Tibial nerve (tissue), 4 donors: Measurements from ENCODE around the gene OSBPL10. TPM values are rescaled to one million over a fixed set of nuclear protein-coding genes. Genes with fewer than 3 reads are reported as not detected.

Experiments used
- DNase-seq, 2 donors: peaks; one replicate each; pipeline ENCODE4 v3.0.0-alpha.2; 2019; ENCODE audit warnings: low spot score in 2 of 2
- H3K27ac ChIP-seq, 4 donors: fragments of 200-600 bp; sonication (generic) in 3 of 4; one replicate each; pipeline ENCODE4 v1.5.1; 2017 to 2019; ENCODE audit warnings: mild to moderate bottlenecking in 1 of 4
- H3K27me3 ChIP-seq, 2 donors: fragments of 200-600 bp; sonication (generic) in 1 of 2; one replicate each; pipeline versions ENCODE4 v1.5.1 to v1.6.0; 2017 to 2019
- H3K36me3 ChIP-seq, 3 donors: fragments of 200-600 bp; sonication (generic); one replicate each; pipeline ENCODE4 v1.5.1; 2018 to 2019
- H3K4me1 ChIP-seq, 4 donors: fragments of 200-600 bp; sonication (generic) in 3 of 4; one replicate each; pipeline ENCODE4 v1.5.1; 2017 to 2019
- H3K4me3 ChIP-seq, 4 donors: fragments of 200-600 bp; sonication (generic) in 3 of 4; one replicate each; pipeline ENCODE4 v1.5.1; 2017 to 2019; ENCODE audit warnings: mild to moderate bottlenecking in 1 of 4, moderate library complexity in 1 of 4
- H3K9me3 ChIP-seq, 4 donors: fragments of 200-600 bp; sonication (generic) in 3 of 4; one replicate each; pipeline ENCODE4 v1.5.1; 2017 to 2019
- EP300 ChIP-seq, 2 donors: sonication (generic); formaldehyde crosslinking; IDR thresholded peaks; one replicate each; pipeline ENCODE4 v1.6.1; 2017; ENCODE audit warnings: antibody characterized with exemption in 2 of 2, mild to moderate bottlenecking in 1 of 2
- POLR2A ChIP-seq, 2 donors: fragments of 450-650 bp; IDR thresholded peaks; one replicate each; pipeline ENCODE4 v1.6.1; 2017; ENCODE audit warnings: antibody characterized with exemption in 2 of 2, mild to moderate bottlenecking in 2 of 2, moderate library complexity in 2 of 2
- WGBS, 2 donors: methylation state at CpG; one replicate each; pipeline ENCODE4 v1.1.5; 2018; 5-methylcytosine and 5-hydroxymethylcytosine counted together
- total RNA-seq, 4 donors: library from RNA; depleted of rRNA; stranded (reverse); fragments of >200 nt; gene quantifications; one replicate each; pipeline ENCODE4 v1.1.0, GENCODE V29; 2016
- TF ChIP-seq, protein P1 (sequence below), 5 experiments: fragments of 200-600 bp in 3 of 5; fragments of 450-650 bp in 2 of 5; sonication (generic) in 3 of 5; IDR thresholded peaks; one replicate each; pipeline ENCODE4 v1.5.1; 2016 to 2019; ENCODE audit warnings: antibody characterized with exemption in 5 of 5, mild to moderate bottlenecking in 3 of 5, moderate library complexity in 2 of 5

Gene OSBPL10
- total RNA-seq, 4 donors from 2014 or later, result 45.0 to 79.2 (median 60.4) TPM

GRCh38 chr3:31917303-31918005, 63.6 kb downstream of the OSBPL10 start:
- 47 to 50% methylated on average over 3 of the region's 3 CpGs for WGBS, 2 donors
- Histone ChIP-seq H3K4me3 (peak overlapping the region in 1 of 4 donors; percentile 13), H3K27ac (peak overlapping the region in 2 of 4 donors; percentile 5 to 58), H3K9me3 (peaks cover 0 to 20% (median 3%) of the 10 kb centered on the region in 4 donors), H3K36me3 (no peaks in the 10 kb centered on the region), H3K27me3 (no peaks in the 10 kb centered on the region), H3K4me1 (peaks cover 0 to 12% (median 6%) of the 10 kb centered on the region in 4 donors)
- DNase-seq, result no peak
- TF ChIP-seq EP300 (IDR thresholded peaks at IDR 0.05) (no peak), POLR2A (IDR thresholded peaks at IDR 0.05) (no peak)
- TF ChIP-seq, protein P1, sequence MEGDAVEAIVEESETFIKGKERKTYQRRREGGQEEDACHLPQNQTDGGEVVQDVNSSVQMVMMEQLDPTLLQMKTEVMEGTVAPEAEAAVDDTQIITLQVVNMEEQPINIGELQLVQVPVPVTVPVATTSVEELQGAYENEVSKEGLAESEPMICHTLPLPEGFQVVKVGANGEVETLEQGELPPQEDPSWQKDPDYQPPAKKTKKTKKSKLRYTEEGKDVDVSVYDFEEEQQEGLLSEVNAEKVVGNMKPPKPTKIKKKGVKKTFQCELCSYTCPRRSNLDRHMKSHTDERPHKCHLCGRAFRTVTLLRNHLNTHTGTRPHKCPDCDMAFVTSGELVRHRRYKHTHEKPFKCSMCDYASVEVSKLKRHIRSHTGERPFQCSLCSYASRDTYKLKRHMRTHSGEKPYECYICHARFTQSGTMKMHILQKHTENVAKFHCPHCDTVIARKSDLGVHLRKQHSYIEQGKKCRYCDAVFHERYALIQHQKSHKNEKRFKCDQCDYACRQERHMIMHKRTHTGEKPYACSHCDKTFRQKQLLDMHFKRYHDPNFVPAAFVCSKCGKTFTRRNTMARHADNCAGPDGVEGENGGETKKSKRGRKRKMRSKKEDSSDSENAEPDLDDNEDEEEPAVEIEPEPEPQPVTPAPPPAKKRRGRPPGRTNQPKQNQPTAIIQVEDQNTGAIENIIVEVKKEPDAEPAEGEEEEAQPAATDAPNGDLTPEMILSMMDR (IDR thresholded peaks at IDR 0.05), result no peak

GRCh38 chr3:31911643-31912042, 69.4 kb downstream of the OSBPL10 start:
- H3K27me3 ChIP-seq, result no peaks in the 10 kb centered on the region
- no peak for TF ChIP-seq EP300 (IDR thresholded peaks at IDR 0.05)
- TF ChIP-seq POLR2A (IDR thresholded peaks at IDR 0.05), result no peak
- TF ChIP-seq, protein P1 (IDR thresholded peaks at IDR 0.05), result no peak
- no peaks in the 10 kb centered on the region for H3K9me3 ChIP-seq
- H3K36me3 ChIP-seq, result no peaks in the 10 kb centered on the region
- 95 to 96% methylated on average over 3 of the region's 3 CpGs for WGBS, 2 donors
- no peak overlapping the region for H3K4me3 ChIP-seq
- no peak overlapping the region for H3K27ac ChIP-seq
- no peak for DNase-seq
- peaks cover 0 to 2% (median 0%) of the 10 kb centered on the region in 4 donors for H3K4me1 ChIP-seq

- no peak for DNase-seq
- H3K4me1 ChIP-seq, result peaks cover 0 to 2% (median 0%) of the 10 kb centered on the region in 4 donors
- H3K9me3 ChIP-seq, result no peaks in the 10 kb centered on the region
- 94 to 95% methylated on average over 3 of the region's 3 CpGs for WGBS, 2 donors
- TF ChIP-seq EP300 (IDR thresholded peaks at IDR 0.05) (no peak), POLR2A (IDR thresholded peaks at IDR 0.05) (no peak)
- TF ChIP-seq, protein P1 (IDR thresholded peaks at IDR 0.05), result no peak
- no peaks in the 10 kb centered on the region for H3K36me3 ChIP-seq
- H3K4me3 ChIP-seq, result no peak overlapping the region
- H3K27ac ChIP-seq, result no peak overlapping the region
- no peaks in the 10 kb centered on the region for H3K27me3 ChIP-seq
Observed at GRCh38 chr3:31911124-31911523, 69.9 kb downstream of the OSBPL10 start.

GRCh38 chr3:31909455-31909854, 71.6 kb downstream of the OSBPL10 start:
- WGBS, 2 donors, result 83 to 87% methylated on average over 7 of the region's 7 CpGs
- no peak for DNase-seq
- no peaks in the 10 kb centered on the region for H3K36me3 ChIP-seq

More at GRCh38 chr3:31909455-31909854, 71.6 kb downstream of the OSBPL10 start:
- peaks cover 0 to 2% (median 0%) of the 10 kb centered on the region in 4 donors for H3K4me1 ChIP-seq
- H3K4me3 ChIP-seq, result no peak overlapping the region
- no peak overlapping the region for H3K27ac ChIP-seq
- H3K27me3 ChIP-seq, result no peaks in the 10 kb centered on the region
- no peak for TF ChIP-seq POLR2A (IDR thresholded peaks at IDR 0.05)
- TF ChIP-seq EP300 (IDR thresholded peaks at IDR 0.05), result no peak
- TF ChIP-seq, protein P1 (IDR thresholded peaks at IDR 0.05), result no peak
- H3K9me3 ChIP-seq, result no peaks in the 10 kb centered on the region
